NCI-H2227 (cell line): ENCODE measurements around the gene FAM13C.
A peak's percentile ranks its signal among the peaks of the same experiment; 100 is the strongest.
"Not testable (repeated sequence)": the region's sequence is repeated elsewhere in the genome, so short reads cannot be mapped to it uniquely, and the experiment has no call there.

ENCODE experiments used
- DNase-seq: peaks from one replicate; lab custom pipeline; 2025; ENCODE audit not compliant: unreplicated experiment; lab: John Stamatoyannopoulos, UW

The FAM13C gene

GRCh38 chr10:59362144-59362958 is at the start of gene FAM13C:
Gene FAM13C, minus strand, starts transcription at chr10:59362549. Its CDS starts 89 bp downstream, at chr10:59362460.
- peak; percentile 86 for DNase-seq

- no peak for DNase-seq
Observed at GRCh38 chr10:59405235-59405634, 42.9 kb upstream of the FAM13C start.

GRCh38 chr10:59400214-59400613 is 37.9 kb upstream of the FAM13C start:
- no peak for DNase-seq

- DNase-seq, result not testable (repeated sequence)
Observed at GRCh38 chr10:59399329-59399728, 37.0 kb upstream of the FAM13C start.

GRCh38 chr10:59397961-59398360 is 35.6 kb upstream of the FAM13C start:
- DNase-seq, result no peak

GRCh38 chr10:59395984-59396383 is 33.6 kb upstream of the FAM13C start:
- DNase-seq, result no peak

- DNase-seq, result no peak
Observed at GRCh38 chr10:59393349-59393748, 31.0 kb upstream of the FAM13C start.

- DNase-seq, result no peak
Observed at GRCh38 chr10:59391060-59391459, 28.7 kb upstream of the FAM13C start.

GRCh38 chr10:59388671-59388976 is 26.3 kb upstream of the FAM13C start:
- DNase-seq, result no peak

GRCh38 chr10:59387951-59388670 is 25.8 kb upstream of the FAM13C start:
- no peak for DNase-seq

- no peak for DNase-seq
Observed at GRCh38 chr10:59384761-59385160, 22.4 kb upstream of the FAM13C start.

- DNase-seq, result no peak
Observed at GRCh38 chr10:59383908-59384307, 21.6 kb upstream of the FAM13C start.

- DNase-seq, result no peak
Observed at GRCh38 chr10:59383436-59383835, 21.1 kb upstream of the FAM13C start.

- DNase-seq, result peak; percentile 3
Observed at GRCh38 chr10:59382831-59383295, 20.5 kb upstream of the FAM13C start.

GRCh38 chr10:59381687-59382086 is 19.3 kb upstream of the FAM13C start:
- no peak for DNase-seq

- DNase-seq, result no peak
Observed at GRCh38 chr10:59376846-59377245, 14.5 kb upstream of the FAM13C start.

GRCh38 chr10:59375990-59376389 is 13.6 kb upstream of the FAM13C start:
- no peak for DNase-seq

GRCh38 chr10:59374916-59375315 is 12.6 kb upstream of the FAM13C start:
- DNase-seq, result no peak

- no peak for DNase-seq
Observed at GRCh38 chr10:59373071-59373470, 10.7 kb upstream of the FAM13C start.

GRCh38 chr10:59372543-59372942 is 10.2 kb upstream of the FAM13C start:
- DNase-seq, result no peak

- no peak for DNase-seq
Observed at GRCh38 chr10:59366290-59366689, 3.9 kb upstream of the FAM13C start.

GRCh38 chr10:59363446-59363958 is 1.2 kb upstream of the FAM13C start:
- no peak for DNase-seq
